Retinal pigment epithelial cell (primary cell): Measurements from ENCODE around the gene IGFBP4.

Experiments
- DNase-seq: peaks from one replicate; pipeline ENCODE4 v3.0.0-alpha.2; 2010; ENCODE audit warnings: low read depth
- H3K4me3 ChIP-seq: 2 replicates; pipeline ENCODE4 v1.5.1; 2011; ENCODE audit warnings: mild to moderate bottlenecking, low read length, control low read depth, moderate library complexity
- CTCF ChIP-seq: conservative IDR thresholded peaks from 2 replicates; pipeline ENCODE4 v1.5.1; 2011; ENCODE audit warnings: low read depth, low read length, control low read depth, inconsistent platforms

Gene IGFBP4

GRCh38 chr17:40461732-40462342 lies 18.6 kb downstream of the IGFBP4 start:
- DNase-seq = no peak
- no peak for TF ChIP-seq CTCF
- H3K4me3 ChIP-seq = no peak overlapping the region

GRCh38 chr17:40462343-40463121 lies 19.3 kb downstream of the IGFBP4 start:
- no peak for TF ChIP-seq CTCF
- no peak overlapping the region for H3K4me3 ChIP-seq
- DNase-seq = no peak

GRCh38 chr17:40463122-40463550 lies 19.9 kb downstream of the IGFBP4 start:
- no peak overlapping the region for H3K4me3 ChIP-seq

GRCh38 chr17:40464392-40464855 lies 21.2 kb downstream of the IGFBP4 start:
- no peak overlapping the region for H3K4me3 ChIP-seq
- no peak for TF ChIP-seq CTCF
- no peak for DNase-seq

More at GRCh38 chr17:40463122-40463550, 19.9 kb downstream of the IGFBP4 start:
- DNase-seq = no peak
- no peak for TF ChIP-seq CTCF

GRCh38 chr17:40466298-40466971 lies 23.2 kb downstream of the IGFBP4 start:
- TF ChIP-seq CTCF = no peak
- no peak for DNase-seq

GRCh38 chr17:40467281-40467867 lies 24.1 kb downstream of the IGFBP4 start:
- TF ChIP-seq CTCF = no peak
- H3K4me3 ChIP-seq = no peak overlapping the region
- DNase-seq = no peak

More at GRCh38 chr17:40466298-40466971, 23.2 kb downstream of the IGFBP4 start:
- no peak overlapping the region for H3K4me3 ChIP-seq
